Measurements from ENCODE around the gene PLAGL1.

GRCh38 chr6:143984666-143985065 lies 23.4 kb downstream of the PLAGL1 start:
- TF ChIP-seq CTCF (IDR thresholded peaks at IDR 0.05; ENCODE audit: control extremely low read depth in 1 of 3, insufficient read depth in 1 of 3, low read depth in 1 of 3, low read length in 3 of 3) (no peak), JUND (IDR thresholded peaks at IDR 0.05; ENCODE audit: low read length) (no peak), SP2 (IDR thresholded peaks at IDR 0.05; ENCODE audit: low read length) (no peak), EZH2 (IDR thresholded peaks at IDR 0.05; ENCODE audit: low read depth, low read length, severe bottlenecking) (no peak), CREB1 (IDR thresholded peaks at IDR 0.05) (no peak), POLR2AphosphoS5 (IDR thresholded peaks at IDR 0.05; ENCODE audit: low read depth, low read length) (no peak)
